Gastroesophageal sphincter (tissue), 4 donors: Measurements from ENCODE around the gene COL19A1. TPM values are rescaled to one million over a fixed set of nuclear protein-coding genes. Genes with fewer than 3 reads are reported as not detected.

Experiments
- ATAC-seq: fragments of 150-250 bp; one replicate; pipeline ENCODE4 v1.9.1; 2016; ENCODE audit warnings: mild to moderate bottlenecking, moderate library complexity
- H3K27ac ChIP-seq, 4 donors: fragments of 200-600 bp; sonication (generic) in 3 of 4; 1 replicate in 3 of 4; 2 replicates in 1 of 4; pipeline ENCODE4 v1.5.1; 2016 to 2019
- H3K27me3 ChIP-seq: fragments of 200-600 bp; sonication (generic); one replicate; pipeline ENCODE4 v1.5.1; 2019
- H3K36me3 ChIP-seq, 2 donors: fragments of 200-600 bp; sonication (generic); one replicate each; pipeline ENCODE4 v1.5.1; 2019; ENCODE audit warnings: control low read depth in 1 of 2
- H3K4me1 ChIP-seq, 3 donors: fragments of 200-600 bp; sonication (generic); 1 replicate in 2 of 3; 2 replicates in 1 of 3; pipeline ENCODE4 v1.5.1; 2016 to 2019; ENCODE audit warnings: control low read depth in 2 of 3
- H3K4me3 ChIP-seq, 2 donors: fragments of 200-600 bp; sonication (generic); one replicate each; pipeline ENCODE4 v1.5.1; 2019; ENCODE audit warnings: mild to moderate bottlenecking in 1 of 2, moderate library complexity in 1 of 2
- H3K9me3 ChIP-seq, 3 donors: fragments of 200-600 bp; sonication (generic); one replicate each; pipeline ENCODE4 v1.5.1; 2017 to 2019; ENCODE audit warnings: control low read depth in 2 of 3
- CTCF ChIP-seq, 4 experiments: fragments of 200-600 bp in 2 of 4; fragments of 450-650 bp in 2 of 4; sonication (generic) in 1 of 4; IDR thresholded peaks; one replicate each; pipeline ENCODE4 v1.5.1; 2017 to 2019; ENCODE audit warnings: antibody characterized with exemption in 4 of 4, mild to moderate bottlenecking in 2 of 4, moderate library complexity in 2 of 4
- EP300 ChIP-seq: sonication (generic); formaldehyde crosslinking; IDR thresholded peaks from one replicate; pipeline ENCODE4 v1.6.1; 2017; ENCODE audit warnings: antibody characterized with exemption, mild to moderate bottlenecking
- POLR2A ChIP-seq, 2 donors: fragments of 450-650 bp; IDR thresholded peaks; one replicate each; pipeline ENCODE4 v1.6.1; 2017; ENCODE audit warnings: antibody characterized with exemption in 2 of 2, mild to moderate bottlenecking in 2 of 2, moderate library complexity in 1 of 2
- POLR2AphosphoS5 ChIP-seq: sonication (generic); formaldehyde crosslinking; IDR thresholded peaks from one replicate; pipeline ENCODE4 v1.6.1; 2017; ENCODE audit warnings: antibody characterized with exemption
- WGBS, 2 donors: methylation state at CpG; one replicate each; pipeline ENCODE4 v1.1.5; 2018; ENCODE audit warnings: low coverage in 1 of 2; 5-methylcytosine and 5-hydroxymethylcytosine counted together
- total RNA-seq, 4 donors: library from RNA; depleted of rRNA; stranded (reverse); fragments of >200 nt; gene quantifications; one replicate each; pipeline ENCODE4 v1.1.0, GENCODE V29; 2016

Gene COL19A1
- total RNA-seq, 4 donors from 2014 or later = 3.7 to 15.6 (median 6.5) TPM

GRCh38 chr6:69832558-69832957, 33.8 kb upstream of the COL19A1 start:
- Histone ChIP-seq H3K27ac (no peak overlapping the region), H3K27me3 (no peaks in the 10 kb centered on the region), H3K9me3 (no peaks in the 10 kb centered on the region), H3K36me3 (no peaks in the 10 kb centered on the region), H3K4me3 (no peak overlapping the region), H3K4me1 (no peaks in the 10 kb centered on the region)
- no peak for TF ChIP-seq EP300
- no peak for TF ChIP-seq POLR2A (IDR thresholded peaks at IDR 0.05)
- no peak for TF ChIP-seq CTCF (IDR thresholded peaks at IDR 0.05)
- no peak for TF ChIP-seq POLR2AphosphoS5
- no peak for ATAC-seq

DNA sequence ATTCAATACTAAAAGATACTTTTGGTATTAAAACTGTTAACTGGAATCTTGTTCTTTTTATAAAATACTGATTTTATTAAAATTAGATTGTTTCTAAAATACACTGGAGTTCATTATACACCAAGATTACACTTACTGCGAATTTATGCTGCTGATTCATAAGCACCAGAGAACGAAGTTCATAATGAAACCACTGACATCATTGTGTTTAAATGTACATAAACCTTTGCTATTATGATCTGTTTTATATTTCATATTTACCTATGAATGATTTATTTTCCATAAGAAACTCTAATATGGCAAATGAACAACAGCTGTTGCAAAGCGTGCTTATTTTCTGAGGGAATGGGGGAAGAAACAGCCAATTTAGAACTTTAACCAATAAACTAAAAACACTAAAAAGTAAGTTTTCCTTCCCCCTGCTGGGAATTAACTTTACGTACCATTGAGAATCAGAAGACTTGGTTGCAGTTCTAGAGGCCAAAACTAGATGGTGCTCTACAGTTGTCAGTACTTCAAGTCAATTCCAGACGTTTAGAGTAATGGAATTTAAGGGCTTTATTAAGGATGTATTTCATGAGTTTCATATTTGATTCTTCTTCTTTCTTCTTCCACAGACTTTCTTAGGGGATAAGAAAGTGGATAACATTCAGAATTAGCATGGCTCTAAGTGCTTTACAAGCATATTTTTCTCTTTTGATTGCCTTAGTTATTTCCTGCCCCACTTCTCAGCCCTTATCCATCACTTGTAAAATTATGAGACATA, 30.8 kb upstream of the COL19A1 start:
- no peak overlapping the region for H3K27ac ChIP-seq
- no peak for ATAC-seq
- H3K4me1 ChIP-seq = no peaks in the 10 kb centered on the region
- WGBS, 2 donors = 7% methylated on average over 5 of the region's 5 CpGs
- no peaks in the 10 kb centered on the region for H3K27me3 ChIP-seq
- no peaks in the 10 kb centered on the region for H3K36me3 ChIP-seq
- H3K9me3 ChIP-seq = no peaks in the 10 kb centered on the region
- TF ChIP-seq CTCF (IDR thresholded peaks at IDR 0.05) (peak; percentile 65 to 79 (median 70)), EP300 (no peak)
- no peak overlapping the region for H3K4me3 ChIP-seq

DNA sequence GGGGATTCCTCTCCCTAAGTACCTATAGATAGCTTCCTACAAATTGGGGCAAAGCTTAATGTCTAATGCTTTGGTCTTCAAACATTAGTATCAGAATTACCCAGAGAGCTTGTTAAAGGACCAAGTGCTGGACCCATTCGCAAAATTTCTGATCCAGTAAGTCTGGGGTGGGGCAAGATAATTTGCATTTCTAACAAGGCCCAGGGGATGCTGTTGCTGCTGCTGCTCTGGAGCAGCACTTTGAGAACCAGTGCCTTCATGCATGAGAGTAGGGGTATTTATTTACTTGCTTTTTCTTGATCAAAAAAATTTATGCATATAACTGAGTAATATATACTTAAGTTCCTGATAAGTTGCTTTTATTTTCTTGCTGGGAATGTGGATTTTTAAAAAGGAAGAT, 24.5 kb upstream of the COL19A1 start:
- peaks cover 0 to 2% (median 0%) of the 10 kb centered on the region in 3 donors for H3K4me1 ChIP-seq
- 80 to 88% methylated on average over 1 of the region's 1 CpG for WGBS, 2 donors
- ATAC-seq = no peak
- H3K9me3 ChIP-seq = no peaks in the 10 kb centered on the region
- TF ChIP-seq POLR2A (IDR thresholded peaks at IDR 0.05) (no peak), EP300 (no peak), CTCF (IDR thresholded peaks at IDR 0.05) (no peak)
- H3K36me3 ChIP-seq = no peaks in the 10 kb centered on the region
- no peaks in the 10 kb centered on the region for H3K27me3 ChIP-seq
- no peak overlapping the region for H3K27ac ChIP-seq
- H3K4me3 ChIP-seq = no peak overlapping the region

DNA sequence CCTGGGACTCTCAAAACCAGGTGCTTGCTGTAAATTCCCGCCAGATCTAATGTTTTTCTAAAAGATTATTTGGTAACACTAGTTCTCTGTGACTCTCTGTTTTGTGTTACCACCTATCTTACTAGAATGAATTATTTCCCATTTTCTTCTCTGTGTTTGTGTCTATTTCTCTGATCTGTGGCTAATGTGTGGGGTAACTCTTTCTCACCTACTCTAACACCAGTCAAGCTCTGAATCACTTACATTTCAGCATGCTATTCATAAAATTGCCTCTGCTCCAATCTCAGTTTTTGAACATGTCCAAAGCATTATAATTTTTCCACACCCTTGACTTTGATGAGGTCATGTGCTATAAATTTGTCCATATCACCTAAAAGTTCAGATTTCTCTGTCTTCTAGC, 23.2 kb upstream of the COL19A1 start:
- TF ChIP-seq CTCF (IDR thresholded peaks at IDR 0.05) (no peak), POLR2AphosphoS5 (no peak), POLR2A (IDR thresholded peaks at IDR 0.05) (no peak), EP300 (no peak)
- no peaks in the 10 kb centered on the region for H3K36me3 ChIP-seq
- H3K9me3 ChIP-seq = no peaks in the 10 kb centered on the region
- no peaks in the 10 kb centered on the region for H3K27me3 ChIP-seq
- peaks cover 0 to 7% (median 0%) of the 10 kb centered on the region in 3 donors for H3K4me1 ChIP-seq
- no peak for ATAC-seq
- WGBS, 2 donors = 85 to 100% methylated on average over 1 of the region's 1 CpG
- no peak overlapping the region for H3K27ac ChIP-seq
- no peak overlapping the region for H3K4me3 ChIP-seq

DNA sequence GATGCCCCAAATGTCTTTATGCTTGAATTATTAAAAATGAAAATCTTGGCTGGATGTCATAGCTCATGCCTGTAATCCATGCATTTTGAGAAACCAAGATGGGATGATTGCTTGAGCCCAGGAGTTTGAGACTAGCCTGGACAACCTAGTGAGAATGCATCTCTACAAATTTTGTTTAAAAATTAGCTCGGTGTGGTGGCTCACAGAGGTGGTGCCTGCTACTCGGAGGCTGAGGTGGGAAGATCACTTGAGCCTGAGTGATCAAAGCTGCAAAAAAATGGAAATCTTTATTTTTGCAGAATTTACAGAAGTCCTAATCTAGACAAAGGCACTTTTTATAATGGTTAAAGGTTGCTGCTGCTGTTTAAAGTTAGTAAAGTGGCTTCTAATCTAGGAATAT, 20.0 kb upstream of the COL19A1 start:
- WGBS, 2 donors = 84 to 85% methylated on average over 2 of the region's 2 CpGs
- no peak for TF ChIP-seq CTCF (IDR thresholded peaks at IDR 0.05)
- TF ChIP-seq POLR2A (IDR thresholded peaks at IDR 0.05) = no peak
- TF ChIP-seq POLR2AphosphoS5 = no peak
- no peak for TF ChIP-seq EP300
- Histone ChIP-seq H3K27me3 (no peaks in the 10 kb centered on the region), H3K4me1 (peaks cover 0 to 7% (median 0%) of the 10 kb centered on the region in 3 donors), H3K27ac (no peak overlapping the region), H3K9me3 (no peaks in the 10 kb centered on the region), H3K36me3 (no peaks in the 10 kb centered on the region), H3K4me3 (no peak overlapping the region)
- no peak for ATAC-seq
